K562 (cell line): ENCODE measurements around the gene FA2H. TPM values are rescaled to one million over a fixed set of nuclear protein-coding genes. Genes with fewer than 3 reads are reported as not detected.

Source experiments
- ATAC-seq: fragments of 200-7000 bp; cut with Tn5 transposase; 3 replicates; pipeline ENCODE4 v1.9.1; 2020; ENCODE audit warnings: moderate library complexity
- BruUV-seq: library from RNA; stranded (reverse); fragments of 400-500 nt; replicated peaks from 2 replicates; lab custom pipeline; 2021; lab: Mats Ljungman, UMichigan
- CTCF ChIA-PET: fragments of 300-600 bp; formaldehyde crosslinking; extraction: SDS; loops from one replicate; lab custom pipeline; 2021; ENCODE audit warnings: low intra/inter-chr PET ratio; lab: Yijun Ruan, JAX
- POLR2A ChIA-PET: fragments of 300-600, 350-650 bp; sonication (Branson Sonifier 250); formaldehyde crosslinking; extraction: SDS; loops from one replicate; lab custom pipeline; 2021; ENCODE audit warnings: antibody characterized with exemption, inconsistent platforms; lab: Yijun Ruan, JAX
- DNase-seq, 4 experiments: peaks; one replicate each; pipeline versions ENCODE4 v3.0.0 to v3.0.0-alpha.2; 2011 to 2018; ENCODE audit warnings: low spot score in 3 of 4, mixed read lengths in 3 of 4; ENCODE audit errors: extremely low read depth in 1 of 4
- FAIRE-seq: peaks from 2 replicates; lab custom pipeline; 2011; peaks lifted over from hg19 to GRCh38; lab: Jason Lieb, UNC
- H2AFZ ChIP-seq: 2 replicates; pipeline ENCODE4 v1.6.0; 2011; ENCODE audit warnings: low read depth, low read length, control low read depth, inconsistent platforms
- H3K27ac ChIP-seq: fragments of 200-600 bp; 3 replicates; pipeline ENCODE4 v1.8.0; 2011; ENCODE audit warnings: low read depth, mild to moderate bottlenecking, control low read depth, inconsistent platforms, low read length, moderate library complexity, mixed read lengths; ENCODE audit errors: extremely low read depth
- H3K27me3 ChIP-seq, 2 experiments: fragments of 300-600 bp in 1 of 2; 2 replicates in 1 of 2; 3 replicates in 1 of 2; pipeline versions ENCODE4 v1.6.0 to v1.8.0; 2011; ENCODE audit warnings: inconsistent platforms in 2 of 2, low read length in 2 of 2, mild to moderate bottlenecking in 1 of 2, mixed read lengths in 1 of 2, moderate library complexity in 1 of 2; ENCODE audit not compliant: control insufficient read depth in 2 of 2, insufficient read depth in 2 of 2
- H3K36me3 ChIP-seq: fragments of 300-600 bp; 3 replicates; pipeline ENCODE4 v1.8.0; 2011; ENCODE audit warnings: mild to moderate bottlenecking, low read length, inconsistent platforms; ENCODE audit not compliant: control insufficient read depth, insufficient read depth
- H3K4me1 ChIP-seq, 2 experiments: fragments of 200-600 bp in 1 of 2; replicated peaks in 1 of 2; 2 replicates in 1 of 2; 3 replicates in 1 of 2; pipeline versions ENCODE4 v1.5.1 to v1.8.0; 2011; ENCODE audit warnings: inconsistent platforms in 2 of 2, low read length in 2 of 2, mild to moderate bottlenecking in 1 of 2, mixed read lengths in 1 of 2, moderate library complexity in 1 of 2; ENCODE audit not compliant: control insufficient read depth in 2 of 2, insufficient read depth in 2 of 2
- H3K4me2 ChIP-seq: 2 replicates; pipeline ENCODE4 v1.6.1; 2011; ENCODE audit warnings: low read length, control low read depth, inconsistent platforms, mixed read lengths; ENCODE audit not compliant: insufficient read depth
- H3K4me3 ChIP-seq: fragments of 200-600 bp; sonication (generic), shearing (Covaris generic); 2 replicates; pipeline ENCODE4 v1.5.1; 2016; ENCODE audit warnings: control low read depth, inconsistent platforms
- H3K79me2 ChIP-seq: fragments of 200-600 bp; 3 replicates; pipeline ENCODE4 v1.8.0; 2011; ENCODE audit warnings: low read length, inconsistent platforms; ENCODE audit not compliant: control insufficient read depth, insufficient read depth
- H3K9ac ChIP-seq, 2 experiments: 2 replicates each; pipeline versions ENCODE4 v1.6.0 to v1.6.1; 2011; ENCODE audit warnings: low read depth in 2 of 2, low read length in 2 of 2, control low read depth in 1 of 2, inconsistent platforms in 1 of 2, mild to moderate bottlenecking in 1 of 2, mixed read lengths in 1 of 2; ENCODE audit not compliant: insufficient read depth in 1 of 2
- H3K9me1 ChIP-seq: one replicate; pipeline ENCODE4 v1.6.0; 2011; ENCODE audit warnings: inconsistent platforms, mild to moderate bottlenecking, low read length, moderate library complexity; ENCODE audit not compliant: control insufficient read depth, insufficient read depth
- H3K9me3 ChIP-seq: replicated peaks from 2 replicates; pipeline ENCODE4 v1.5.1; 2011; ENCODE audit warnings: low read depth, low read length, inconsistent platforms; ENCODE audit not compliant: control insufficient read depth, insufficient read depth
- H4K20me1 ChIP-seq: replicated peaks from 2 replicates; pipeline ENCODE4 v1.6.1; 2011; ENCODE audit warnings: low read length, inconsistent platforms, mixed read lengths; ENCODE audit not compliant: control insufficient read depth, insufficient read depth
- GABPB2 ChIP-seq: fragments of 250-450 bp; sonication (Bioruptor Pico); conservative IDR thresholded peaks from 2 replicates; pipeline ENCODE4 v1.5.1; 2021; ENCODE audit warnings: mild to moderate bottlenecking
- NR1H2 ChIP-seq: sonication (generic); formaldehyde crosslinking; IDR thresholded peaks from 2 replicates; pipeline ENCODE4 v1.4.0; 2020; ENCODE audit warnings: mild to moderate bottlenecking, missing genetic modification reagents
- NR2C1 ChIP-seq, 2 experiments: fragments of 450-650 bp; IDR thresholded peaks; 2 replicates each; pipeline ENCODE4 v1.6.1; 2017; ENCODE audit warnings: mild to moderate bottlenecking in 2 of 2, antibody characterized with exemption in 1 of 2, inconsistent platforms in 1 of 2, missing compliant biosample characterization in 1 of 2, missing genetic modification characterization in 1 of 2
- REST ChIP-seq, 2 experiments: fragments of 450-650 bp; formaldehyde crosslinking in 1 of 2; IDR thresholded peaks; 2 replicates each; pipeline versions ENCODE4 v1.4.0 to v1.6.1; 2014 to 2020; ENCODE audit warnings: mild to moderate bottlenecking in 2 of 2, borderline replicate concordance in 1 of 2, low read depth in 1 of 2
- SMAD4 ChIP-seq: fragments of 250-450 bp; sonication (Bioruptor Pico); conservative IDR thresholded peaks from 2 replicates; pipeline ENCODE4 v1.8.0; 2021; ENCODE audit warnings: inconsistent platforms, mild to moderate bottlenecking, moderate library complexity
- SRSF3 ChIP-seq: fragments of 200-400 bp; formaldehyde crosslinking; IDR thresholded peaks from 2 replicates; pipeline ENCODE4 v1.6.1; 2016; ENCODE audit warnings: mild to moderate bottlenecking, low read length, moderate library complexity; ENCODE audit not compliant: insufficient read depth
- XRCC5 ChIP-seq: fragments of 200-400 bp; formaldehyde crosslinking; IDR thresholded peaks from 2 replicates; pipeline ENCODE4 v1.6.1; 2017; ENCODE audit warnings: low read depth, mild to moderate bottlenecking, low read length
- ZNF431 ChIP-seq: sonication (generic); formaldehyde crosslinking; IDR thresholded peaks from 2 replicates; pipeline ENCODE4 v1.8.0; 2022; ENCODE audit warnings: mild to moderate bottlenecking, missing genetic modification reagents
- WGBS: fragments of 100-300 bp; shearing (Covaris generic); methylation state at CpG from one replicate; pipeline ENCODE4 v1.1.6; 2016; ENCODE audit warnings: low coverage, mixed read lengths; ENCODE audit not compliant: insufficient coverage; ENCODE audit errors: missing lambda C conversion rate; 5-methylcytosine and 5-hydroxymethylcytosine counted together
- in situ Hi-C: fragments of 300-500 bp; cut with MboI; formaldehyde crosslinking; loops from 4 replicates; pipeline ENCODE4 v1.15.0; 2018; ENCODE audit warnings: inconsistent platforms, mixed read lengths
- intact Hi-C: fragments of 100-400 bp; cut with micrococcal nuclease; formaldehyde crosslinking; loops from 2 replicates; pipeline ENCODE4 v1.14.2; 2022
- polyA plus RNA-seq, 8 experiments: library from polyadenylated mRNA; depleted of rRNA in 4 of 8; stranded (reverse) in 5 of 8; unstranded in 3 of 8; fragments of >200 nt; fragmentation: Nextera tagmentation in 2 of 8; fragmentation: Illumina TruSeq in 1 of 8; extraction: Ambion mirVana in 2 of 8; extraction: Trizol in 1 of 8; gene quantifications; 2 replicates each; pipeline versions ENCODE4 v1.2.1 to v1.2.3, GENCODE V29; 2011 to 2014; ENCODE audit warnings: inconsistent platforms in 1 of 8, missing spikeins in 1 of 8
- total RNA-seq, 7 experiments: library from RNA; depleted of rRNA in 6 of 7; stranded (reverse); fragments of >200 nt in 6 of 7; fragmentation: Illumina TruSeq in 2 of 7; extraction: Trizol in 2 of 7; gene quantifications; 2 replicates each; pipeline versions ENCODE4 v1.2.1 to v1.2.3, GENCODE V29; 2011 to 2021; ENCODE audit warnings: low replicate concordance in 1 of 7
- TF ChIP-seq, protein P1 (sequence below): sonication (generic); formaldehyde crosslinking; IDR thresholded peaks from 2 replicates; pipeline ENCODE4 v1.8.0; 2022; ENCODE audit warnings: mild to moderate bottlenecking, low read depth, missing genetic modification reagents
- TF ChIP-seq, protein P2 (sequence below), 3 experiments: IDR thresholded peaks in 2 of 3; conservative IDR thresholded peaks in 1 of 3; 2 replicates each; pipeline ENCODE4 v1.5.1; 2011 to 2012; ENCODE audit warnings: low read length in 3 of 3, mild to moderate bottlenecking in 3 of 3, control low read depth in 2 of 3, improper control_type of control experiment in 1 of 3, inconsistent platforms in 1 of 3, low read depth in 1 of 3, mixed read lengths in 1 of 3, moderate library complexity in 1 of 3; ENCODE audit not compliant: insufficient read depth in 2 of 3

Gene FA2H
- total and polyA plus RNA-seq, 9 of the 15 experiments (the other 6 are each of a cell fraction or from before 2014, with no cell fraction given) = not detected

- H3K4me1 ChIP-seq = peaks cover 0 to 8% of the 10 kb centered on the region in 2 experiments; a peak in 1 of 5 replicates
- no TSS peak for BruUV-seq
- H3K9me3 ChIP-seq = no peaks in the 10 kb centered on the region
- CTCF ChIA-PET = interaction anchor here (0.6 to 3.2 kb wide), 4 partner anchors 104 to 400 kb away, joined by 3 to 24 read pairs (median 10); no protein-coding TSS in a partner anchor
- no peaks in the 10 kb centered on the region for H3K79me2 ChIP-seq
- H4K20me1 ChIP-seq = no peaks in the 10 kb centered on the region
- no peak overlapping the region for H3K27ac ChIP-seq
- peak; percentile 98 for FAIRE-seq
- DNase-seq = peak; percentile 82 to 85 (median 85)
- H3K9ac ChIP-seq = no peak overlapping the region
- peaks cover 9 to 20% of the 10 kb centered on the region in 2 experiments; a peak in 4 of 5 replicates for H3K27me3 ChIP-seq
- H3K9me1 ChIP-seq = no peaks in the 10 kb centered on the region
- peak; percentile 95 for ATAC-seq
- WGBS = 1% methylated on average over 6 of the region's 6 CpGs
- H3K36me3 ChIP-seq = no peaks in the 10 kb centered on the region
- H2AFZ ChIP-seq = no peak overlapping the region
- H3K4me3 ChIP-seq = no peak overlapping the region
- intact Hi-C loops (loop anchor here (1.0 to 10.0 kb wide), 3 partner anchors 104 to 425 kb away; no protein-coding TSS in a partner anchor), in situ Hi-C loops (loop anchor here (25.0 kb wide), 1 partner anchor 428 kb away; the partner anchor contains the start of gene ZFP1)
- POLR2A ChIA-PET = no interaction called here
- H3K4me2 ChIP-seq = no peak overlapping the region
- TF ChIP-seq ZNF431 (CRISPR knock-in tag) (no peak), XRCC5 (peak; percentile 78), GABPB2 (CRISPR knock-in tag) (no peak), SRSF3 (no peak), NR2C1 (IDR thresholded peaks at IDR 0.05) (no peak), NR2C1 (tag; IDR thresholded peaks at IDR 0.05) (no peak), SMAD4 (CRISPR knock-in tag) (no peak), REST (IDR thresholded peaks at IDR 0.05; ENCODE audit: borderline replicate concordance) (peak; percentile 81; the same call in 1 of the 2 replicates), REST (CRISPR knock-in tag; IDR thresholded peaks at IDR 0.05; ENCODE audit: low read depth) (no peak), NR1H2 (no peak)
- TF ChIP-seq, protein P1, sequence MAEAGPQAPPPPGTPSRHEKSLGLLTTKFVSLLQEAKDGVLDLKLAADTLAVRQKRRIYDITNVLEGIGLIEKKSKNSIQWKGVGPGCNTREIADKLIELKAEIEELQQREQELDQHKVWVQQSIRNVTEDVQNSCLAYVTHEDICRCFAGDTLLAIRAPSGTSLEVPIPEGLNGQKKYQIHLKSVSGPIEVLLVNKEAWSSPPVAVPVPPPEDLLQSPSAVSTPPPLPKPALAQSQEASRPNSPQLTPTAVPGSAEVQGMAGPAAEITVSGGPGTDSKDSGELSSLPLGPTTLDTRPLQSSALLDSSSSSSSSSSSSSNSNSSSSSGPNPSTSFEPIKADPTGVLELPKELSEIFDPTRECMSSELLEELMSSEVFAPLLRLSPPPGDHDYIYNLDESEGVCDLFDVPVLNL = no peak
- TF ChIP-seq, protein P2, sequence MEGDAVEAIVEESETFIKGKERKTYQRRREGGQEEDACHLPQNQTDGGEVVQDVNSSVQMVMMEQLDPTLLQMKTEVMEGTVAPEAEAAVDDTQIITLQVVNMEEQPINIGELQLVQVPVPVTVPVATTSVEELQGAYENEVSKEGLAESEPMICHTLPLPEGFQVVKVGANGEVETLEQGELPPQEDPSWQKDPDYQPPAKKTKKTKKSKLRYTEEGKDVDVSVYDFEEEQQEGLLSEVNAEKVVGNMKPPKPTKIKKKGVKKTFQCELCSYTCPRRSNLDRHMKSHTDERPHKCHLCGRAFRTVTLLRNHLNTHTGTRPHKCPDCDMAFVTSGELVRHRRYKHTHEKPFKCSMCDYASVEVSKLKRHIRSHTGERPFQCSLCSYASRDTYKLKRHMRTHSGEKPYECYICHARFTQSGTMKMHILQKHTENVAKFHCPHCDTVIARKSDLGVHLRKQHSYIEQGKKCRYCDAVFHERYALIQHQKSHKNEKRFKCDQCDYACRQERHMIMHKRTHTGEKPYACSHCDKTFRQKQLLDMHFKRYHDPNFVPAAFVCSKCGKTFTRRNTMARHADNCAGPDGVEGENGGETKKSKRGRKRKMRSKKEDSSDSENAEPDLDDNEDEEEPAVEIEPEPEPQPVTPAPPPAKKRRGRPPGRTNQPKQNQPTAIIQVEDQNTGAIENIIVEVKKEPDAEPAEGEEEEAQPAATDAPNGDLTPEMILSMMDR (IDR thresholded peaks at IDR 0.05 in 2 of 3, conservative IDR thresholded peaks at IDR 0.05 in 1 of 3; ENCODE audit: insufficient read depth in 2 of 3, low read depth in 1 of 3, low read length in 3 of 3) = peak; percentile 97 to 99 (median 99)
Observed at GRCh38 chr16:74709441-74709877, 65.2 kb downstream of the FA2H start.
